ENCODE results near the gene GTF2A2.

Gene GTF2A2

DNA sequence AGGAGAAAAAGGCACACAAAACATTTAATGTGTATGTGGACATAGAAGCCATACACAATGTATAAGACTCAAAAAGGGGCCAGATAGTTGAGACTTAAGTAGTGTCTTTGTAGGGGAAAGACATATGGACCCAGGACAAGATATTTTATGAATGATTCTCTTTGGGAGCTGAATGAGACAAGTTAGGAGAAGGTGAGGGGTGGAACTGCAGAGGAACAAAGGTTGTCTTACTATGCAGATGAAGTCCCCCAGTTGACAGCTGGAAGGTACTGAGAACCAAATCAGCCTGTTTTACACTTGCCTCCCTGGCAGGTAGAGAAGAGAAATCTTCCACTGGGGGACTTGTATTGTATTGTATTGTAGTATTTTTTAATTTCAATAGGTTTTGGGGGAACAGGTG is 60.7 kb downstream of the GTF2A2 start:
- DNase-seq, result no peak

GRCh38 chr15:59595434-59595915 is 61.8 kb downstream of the GTF2A2 start:
- no peak for DNase-seq

DNA sequence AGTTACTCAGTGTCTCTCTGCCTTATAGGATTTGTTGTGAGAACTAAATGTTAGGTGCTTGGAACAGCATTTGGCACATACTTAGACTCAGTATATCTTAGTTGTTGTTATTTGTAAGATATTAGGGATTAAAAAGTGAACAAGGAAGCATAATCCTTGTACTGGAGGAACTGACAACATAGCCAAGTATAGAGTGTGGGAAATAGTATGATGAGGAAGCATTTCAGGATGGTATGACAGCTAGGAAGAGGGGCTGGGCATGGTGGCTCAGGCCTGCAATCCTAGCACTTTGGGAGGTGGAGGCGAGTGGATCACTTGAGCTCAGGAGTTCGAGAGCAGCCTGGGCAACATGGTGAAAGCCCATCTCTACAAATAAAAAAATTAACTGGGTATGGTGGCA is 62.3 kb downstream of the GTF2A2 start:
- DNase-seq, result no peak

- no peak for DNase-seq
Observed at GRCh38 chr15:59594493-59594942, 62.8 kb downstream of the GTF2A2 start.

DNA sequence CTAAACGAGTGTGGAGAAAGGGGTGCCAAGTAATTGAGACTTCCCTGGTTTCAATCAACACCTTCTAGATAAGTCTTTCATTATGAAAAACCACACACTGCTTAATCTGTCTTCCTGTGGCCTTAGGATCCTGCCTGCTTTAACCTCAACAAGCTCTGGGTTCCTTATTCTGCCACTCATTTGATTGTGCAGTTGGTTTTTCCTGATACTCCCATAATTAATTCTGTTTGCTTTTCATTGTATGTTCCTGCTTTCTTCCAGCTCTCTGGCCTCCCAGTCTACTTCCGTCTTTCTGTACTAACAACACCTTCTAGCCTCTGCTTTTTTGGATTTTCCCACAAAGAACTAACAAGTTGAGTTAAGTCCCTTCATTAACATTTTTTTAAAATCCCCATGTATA is 66.0 kb downstream of the GTF2A2 start:
- DNase-seq, result no peak

DNA sequence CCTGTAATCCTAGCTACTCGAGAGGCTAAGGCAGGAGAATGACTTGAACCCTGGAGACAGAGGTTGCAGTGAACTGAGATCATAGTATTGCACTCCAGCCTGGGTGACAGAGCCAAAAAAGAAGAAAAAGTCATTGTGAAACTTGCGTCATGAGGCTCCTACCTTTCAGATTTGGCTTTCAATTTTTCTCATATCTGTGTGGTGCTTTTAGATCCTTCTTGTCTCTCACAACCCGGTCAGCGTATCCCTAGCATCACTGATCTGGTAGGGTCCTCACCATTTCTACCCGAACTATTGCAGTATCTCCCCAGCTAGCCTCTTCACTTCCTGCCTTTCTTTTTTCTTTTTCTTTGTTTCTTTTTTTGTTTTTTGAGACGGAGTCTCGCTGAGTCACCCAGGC is 67.3 kb downstream of the GTF2A2 start:
- DNase-seq, result peak; percentile 1 to 4
